Ishikawa (cell line): ENCODE results near the gene DZIP1L.

ENCODE experiments used
- CREB1 ChIP-seq: IDR thresholded peaks from 2 replicates; pipeline ENCODE4 v1.6.1; 2012; ENCODE audit warnings: low read depth
- NFIC ChIP-seq: IDR thresholded peaks from 2 replicates; pipeline ENCODE4 v1.6.1; 2012
- YY1 ChIP-seq: IDR thresholded peaks from 2 replicates; pipeline ENCODE4 v1.6.1; 2012; ENCODE audit warnings: low read depth
- TF ChIP-seq, protein P1 (sequence below): IDR thresholded peaks from 2 replicates; pipeline ENCODE4 v1.6.1; 2012; ENCODE audit warnings: low read depth, mild to moderate bottlenecking

GRCh38 chr3:138157743-138158142 lies 42.3 kb upstream of the DZIP1L start:
- TF ChIP-seq NFIC: no peak
- TF ChIP-seq CREB1: no peak
- TF ChIP-seq, protein P1, sequence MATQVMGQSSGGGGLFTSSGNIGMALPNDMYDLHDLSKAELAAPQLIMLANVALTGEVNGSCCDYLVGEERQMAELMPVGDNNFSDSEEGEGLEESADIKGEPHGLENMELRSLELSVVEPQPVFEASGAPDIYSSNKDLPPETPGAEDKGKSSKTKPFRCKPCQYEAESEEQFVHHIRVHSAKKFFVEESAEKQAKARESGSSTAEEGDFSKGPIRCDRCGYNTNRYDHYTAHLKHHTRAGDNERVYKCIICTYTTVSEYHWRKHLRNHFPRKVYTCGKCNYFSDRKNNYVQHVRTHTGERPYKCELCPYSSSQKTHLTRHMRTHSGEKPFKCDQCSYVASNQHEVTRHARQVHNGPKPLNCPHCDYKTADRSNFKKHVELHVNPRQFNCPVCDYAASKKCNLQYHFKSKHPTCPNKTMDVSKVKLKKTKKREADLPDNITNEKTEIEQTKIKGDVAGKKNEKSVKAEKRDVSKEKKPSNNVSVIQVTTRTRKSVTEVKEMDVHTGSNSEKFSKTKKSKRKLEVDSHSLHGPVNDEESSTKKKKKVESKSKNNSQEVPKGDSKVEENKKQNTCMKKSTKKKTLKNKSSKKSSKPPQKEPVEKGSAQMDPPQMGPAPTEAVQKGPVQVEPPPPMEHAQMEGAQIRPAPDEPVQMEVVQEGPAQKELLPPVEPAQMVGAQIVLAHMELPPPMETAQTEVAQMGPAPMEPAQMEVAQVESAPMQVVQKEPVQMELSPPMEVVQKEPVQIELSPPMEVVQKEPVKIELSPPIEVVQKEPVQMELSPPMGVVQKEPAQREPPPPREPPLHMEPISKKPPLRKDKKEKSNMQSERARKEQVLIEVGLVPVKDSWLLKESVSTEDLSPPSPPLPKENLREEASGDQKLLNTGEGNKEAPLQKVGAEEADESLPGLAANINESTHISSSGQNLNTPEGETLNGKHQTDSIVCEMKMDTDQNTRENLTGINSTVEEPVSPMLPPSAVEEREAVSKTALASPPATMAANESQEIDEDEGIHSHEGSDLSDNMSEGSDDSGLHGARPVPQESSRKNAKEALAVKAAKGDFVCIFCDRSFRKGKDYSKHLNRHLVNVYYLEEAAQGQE: no peak
- TF ChIP-seq YY1: no peak
